ENCODE measurements around the gene NFYC.

The NFYC gene

DNA sequence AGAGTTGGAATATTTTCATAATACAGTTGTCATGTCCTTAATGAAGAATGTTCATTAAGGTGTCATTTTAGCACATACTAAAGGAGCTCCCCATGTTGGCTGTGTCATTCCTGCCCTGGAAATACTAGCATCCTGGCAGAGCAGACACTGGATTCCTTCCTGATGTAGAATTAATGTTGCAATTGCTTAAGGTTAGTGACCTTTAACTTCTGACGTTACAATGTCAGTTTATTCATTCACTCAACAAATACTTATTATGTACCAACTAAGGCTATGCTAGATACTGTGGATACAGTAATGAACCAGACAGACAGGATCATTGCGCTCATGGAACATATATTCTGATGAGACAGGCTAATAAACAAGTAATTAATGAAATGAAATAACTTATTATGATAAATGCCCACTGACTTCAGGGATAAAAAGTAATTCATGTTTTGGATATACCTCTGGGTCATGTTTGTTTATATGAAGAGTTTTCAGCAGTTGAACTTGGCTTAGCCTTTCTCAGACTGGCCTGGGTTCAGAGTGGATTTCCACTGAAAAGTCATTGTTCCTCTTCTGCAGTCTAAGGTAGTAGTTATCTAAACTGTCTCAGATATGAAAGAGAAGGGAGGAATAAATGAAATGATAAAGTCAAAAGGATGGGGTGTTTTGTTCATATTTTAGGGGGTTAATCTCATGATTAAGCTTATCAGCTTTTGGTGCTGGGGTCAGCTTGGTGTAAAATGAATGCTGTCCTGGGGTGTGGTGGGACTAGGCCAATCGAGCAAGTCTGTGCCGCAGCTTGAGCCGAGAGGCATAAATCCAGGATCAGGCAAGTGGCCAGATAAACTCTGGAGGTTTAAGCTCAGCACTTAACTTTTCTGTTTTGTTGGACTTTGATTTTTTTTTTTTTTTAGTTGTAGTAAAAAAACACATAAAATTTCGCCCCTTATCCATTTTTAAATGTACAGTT, 48.8 kb downstream of the NFYC start:
- no peak for DNase-seq

DNA sequence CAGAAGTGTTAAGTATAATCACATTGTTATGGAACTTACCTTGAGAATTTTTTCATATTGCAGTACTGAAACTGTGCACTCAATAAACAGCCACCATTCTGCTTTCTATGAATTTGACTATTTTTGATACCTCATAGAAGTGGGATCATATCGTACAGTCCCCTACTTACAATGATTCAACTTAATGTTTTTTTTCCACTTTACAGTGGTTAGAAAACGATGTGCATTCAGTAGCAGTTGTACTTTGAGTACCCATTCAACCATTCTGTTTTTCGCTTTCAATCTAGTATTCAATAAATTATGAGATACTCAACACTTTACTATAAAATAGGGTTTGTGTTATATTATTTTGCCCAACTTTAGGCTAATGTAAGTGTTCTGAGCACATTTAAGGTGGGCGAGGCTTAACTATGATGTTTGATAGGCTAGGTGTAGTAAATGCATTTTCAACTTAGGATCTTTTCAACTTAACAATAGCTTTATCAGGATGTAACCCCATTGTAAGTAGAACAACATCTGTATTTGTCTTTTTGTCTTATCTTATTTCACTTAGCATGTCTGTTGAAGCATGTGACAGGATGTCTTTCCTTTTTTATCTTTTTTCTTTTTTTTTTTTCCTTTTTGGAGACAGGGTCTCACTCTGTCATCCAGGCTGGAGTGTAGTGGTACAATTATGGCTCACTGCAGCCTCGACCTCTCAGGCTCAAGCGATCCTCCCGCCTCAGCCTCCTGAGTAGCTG, 49.7 kb downstream of the NFYC start:
- no peak for DNase-seq

DNA sequence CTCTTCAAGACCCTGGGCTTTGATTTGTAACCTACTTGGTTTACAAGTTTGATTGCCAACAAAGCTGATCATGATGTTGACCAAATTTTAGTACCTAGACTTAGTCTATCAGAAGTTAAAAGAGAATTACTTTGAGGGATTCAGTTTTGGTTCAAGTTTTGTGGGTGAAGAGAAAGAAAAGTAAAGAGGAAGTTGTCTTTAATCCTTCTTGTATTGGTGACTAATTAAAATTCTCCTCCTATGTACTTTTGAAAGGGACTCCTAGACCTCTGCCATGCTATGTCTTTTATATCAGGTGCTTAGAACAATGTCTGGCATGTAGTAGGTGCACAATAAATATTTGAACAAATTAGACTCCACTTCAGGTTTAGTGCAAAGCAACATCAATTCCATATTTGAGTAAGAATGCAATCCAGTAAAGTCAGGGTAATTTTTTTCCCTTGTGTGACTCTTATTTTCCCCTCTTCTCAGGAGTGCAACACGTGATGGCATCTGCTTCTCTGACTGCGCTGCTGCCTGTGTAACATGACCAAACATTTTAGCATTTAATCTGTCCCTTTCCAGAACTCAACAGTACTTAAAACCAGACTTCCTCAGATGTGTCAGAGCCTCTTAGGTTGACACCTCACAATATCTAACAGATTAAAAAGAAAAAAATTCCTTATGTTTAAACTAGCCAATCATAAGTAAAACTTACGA, 51.0 kb downstream of the NFYC start:
- DNase-seq: no peak

DNA sequence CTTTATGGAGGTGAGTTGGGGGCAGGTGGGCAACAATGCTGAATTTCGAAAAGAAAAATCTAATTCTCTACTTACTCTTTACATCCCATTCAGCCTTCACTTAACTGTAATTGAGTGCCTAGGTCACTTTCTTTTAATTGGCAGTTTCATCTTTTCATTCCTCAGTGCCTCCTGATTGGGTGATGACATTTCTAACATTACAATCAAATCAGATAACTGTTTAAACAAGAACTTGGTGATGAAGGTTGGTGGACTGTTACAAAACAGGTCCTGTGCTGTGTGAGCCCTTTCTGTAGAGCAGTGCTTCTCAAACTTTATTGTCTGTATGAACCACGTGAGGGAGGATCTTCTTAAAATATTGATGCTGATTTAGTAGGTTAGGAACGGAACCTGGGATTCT, 51.9 kb downstream of the NFYC start:
- no peak for DNase-seq

DNA sequence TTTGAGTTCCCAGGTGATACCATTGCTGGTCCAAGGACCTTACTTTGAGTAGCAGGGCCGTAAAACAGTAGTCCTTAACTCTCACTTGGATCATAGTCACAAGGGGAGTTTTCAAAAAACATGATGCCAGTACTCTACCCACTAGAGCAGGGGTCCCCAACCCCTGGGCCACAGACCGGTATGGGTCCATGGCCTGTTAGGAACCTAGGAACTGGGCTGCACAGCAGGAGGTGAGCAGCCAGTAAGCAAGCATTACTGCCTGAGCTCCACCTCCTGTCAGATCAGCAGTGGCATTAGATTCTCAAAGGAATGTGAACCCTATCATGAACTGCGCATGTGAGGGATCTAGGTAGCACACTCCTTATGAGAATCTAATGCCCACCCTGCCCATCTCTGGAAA, 52.4 kb downstream of the NFYC start:
- no peak for DNase-seq

GRCh38 chr1:40745176-40745575, 53.7 kb downstream of the NFYC start:
- no peak for DNase-seq

DNA sequence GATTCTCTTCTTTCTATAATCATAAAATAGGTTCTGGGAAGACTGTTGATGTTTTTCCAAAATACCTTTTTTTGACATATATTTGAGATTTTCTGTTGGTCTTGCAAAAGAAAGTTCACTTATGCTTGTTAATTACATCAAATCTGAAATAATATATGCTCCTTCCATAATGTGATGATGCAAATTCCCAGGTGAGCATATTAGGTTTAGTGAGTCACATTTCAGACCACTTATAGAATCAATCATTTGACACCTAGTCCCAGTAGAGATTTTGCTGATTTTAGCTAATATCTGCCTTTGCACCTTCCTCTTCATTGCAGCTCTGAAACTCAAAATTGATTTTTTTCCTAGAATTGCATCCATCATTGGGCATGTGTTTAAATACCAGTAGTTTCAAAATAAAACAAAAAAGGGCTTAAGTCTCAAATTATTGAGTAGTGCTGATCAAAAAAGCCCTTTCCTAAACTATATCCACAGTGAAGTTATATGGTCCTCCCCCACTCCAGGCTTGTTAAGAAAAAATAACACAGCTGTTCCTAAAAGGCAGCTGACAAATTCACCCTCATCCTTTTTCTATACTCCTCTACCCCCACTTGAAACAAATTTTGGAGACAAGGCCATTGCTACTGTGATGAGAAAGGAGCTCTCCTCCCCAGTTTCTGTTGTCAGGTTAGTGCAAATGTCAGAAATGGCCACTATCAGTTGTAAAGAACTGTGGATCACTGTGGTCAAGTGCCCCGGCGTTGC, 55.0 kb downstream of the NFYC start:
- no peak for DNase-seq

- DNase-seq: no peak
Measured at GRCh38 chr1:40748841-40749718, 57.6 kb downstream of the NFYC start.

- DNase-seq: no peak
Measured at GRCh38 chr1:40749817-40750216, 58.3 kb downstream of the NFYC start.

DNA sequence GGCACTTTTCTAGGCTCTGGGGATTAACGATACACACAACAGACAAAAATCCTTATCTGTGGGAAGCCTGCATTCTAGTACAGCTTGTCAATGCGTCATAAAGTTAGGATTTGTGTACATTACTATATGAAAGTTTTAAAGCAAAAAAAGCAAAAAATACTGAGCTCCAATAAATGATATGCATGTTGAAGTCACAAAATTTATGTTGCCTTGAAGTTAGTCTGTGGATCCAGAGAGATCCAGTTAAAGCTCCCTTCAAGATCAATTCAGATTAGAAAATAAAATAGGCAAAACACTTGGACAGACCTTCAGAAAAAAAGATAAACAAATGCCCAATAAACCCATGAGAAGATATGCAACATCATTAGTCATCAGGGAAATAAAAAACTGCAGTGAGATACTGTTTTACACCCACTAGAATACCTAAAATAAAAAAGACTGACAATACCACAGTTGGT, 59.0 kb downstream of the NFYC start:
- no peak for DNase-seq

DNA sequence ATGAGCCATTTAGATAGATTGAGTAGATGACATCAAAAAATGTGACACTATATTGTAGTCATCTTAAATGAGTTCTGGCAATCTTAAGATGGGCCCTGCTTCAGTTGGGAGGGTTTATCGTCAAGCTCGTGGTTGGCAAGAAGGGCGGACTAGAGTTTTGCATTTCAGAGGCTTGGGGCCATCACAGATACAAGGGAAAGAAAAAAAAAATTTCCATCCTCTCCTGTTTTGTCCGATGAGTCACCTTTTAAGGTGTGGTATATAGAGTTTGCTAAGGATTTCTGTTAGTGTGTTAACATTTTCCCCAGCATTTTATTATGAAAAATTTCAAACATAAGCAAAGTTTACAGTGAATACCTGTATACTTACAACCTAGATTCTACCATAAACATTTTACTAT, 60.3 kb downstream of the NFYC start:
- DNase-seq: no peak

DNA sequence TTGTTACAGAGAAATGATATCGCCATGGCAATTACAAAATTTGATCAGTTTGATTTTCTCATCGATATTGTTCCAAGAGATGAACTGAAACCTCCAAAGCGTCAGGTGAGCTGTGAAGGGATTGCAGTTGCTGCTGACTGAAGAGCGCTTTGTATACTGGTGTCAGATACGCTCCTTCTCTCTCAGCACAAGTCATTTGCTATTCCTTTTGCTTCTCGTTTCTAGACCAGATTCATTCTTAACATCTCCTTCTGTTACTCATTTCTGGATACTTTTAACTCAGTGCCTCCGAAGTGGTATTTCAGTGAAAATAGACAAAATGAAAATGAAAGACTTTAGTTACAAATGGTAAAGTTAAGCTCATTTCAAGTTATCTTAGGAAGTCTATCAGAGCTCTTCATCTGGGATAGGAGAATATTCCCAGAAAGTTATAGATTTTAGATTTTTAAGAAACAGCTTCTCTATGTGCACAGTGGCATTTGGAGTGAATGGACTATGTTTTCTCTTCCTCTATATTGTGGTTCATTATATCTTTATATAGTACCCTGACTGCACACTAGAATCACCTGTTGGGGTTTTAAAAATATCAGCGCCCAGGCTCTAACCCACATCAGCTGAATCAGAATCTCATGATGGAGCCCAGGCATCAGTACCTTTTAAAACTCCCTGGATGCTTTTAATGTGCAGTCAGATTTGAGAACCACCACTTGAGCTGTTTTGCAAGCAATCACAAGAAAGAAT, 61.8 kb downstream of the NFYC start:
- DNase-seq: no peak

GRCh38 chr1:40754201-40754600, 62.7 kb downstream of the NFYC start:
- DNase-seq: no peak

DNA sequence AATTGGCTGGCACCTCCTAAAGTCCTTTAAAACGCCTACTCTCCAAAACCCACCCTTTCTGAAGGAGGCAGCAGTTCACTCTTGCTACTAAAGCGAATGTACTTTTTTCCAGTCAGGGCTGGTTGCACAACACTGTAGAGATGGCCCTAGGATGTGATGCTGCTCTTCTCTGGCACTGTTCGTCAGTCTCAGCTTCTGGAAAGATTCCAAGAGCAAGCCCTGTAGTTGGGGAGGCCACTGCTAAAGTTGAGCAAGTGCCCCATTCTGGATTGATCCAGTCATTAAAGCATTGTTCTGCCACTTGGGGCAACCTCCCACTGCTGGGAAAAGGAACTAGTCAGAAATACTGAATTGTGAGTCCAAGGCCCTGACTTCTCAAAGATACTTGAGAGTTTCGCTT, 63.6 kb downstream of the NFYC start:
- DNase-seq: no peak

- DNase-seq: no peak
Measured at GRCh38 chr1:40756523-40756922, 65.0 kb downstream of the NFYC start.

DNA sequence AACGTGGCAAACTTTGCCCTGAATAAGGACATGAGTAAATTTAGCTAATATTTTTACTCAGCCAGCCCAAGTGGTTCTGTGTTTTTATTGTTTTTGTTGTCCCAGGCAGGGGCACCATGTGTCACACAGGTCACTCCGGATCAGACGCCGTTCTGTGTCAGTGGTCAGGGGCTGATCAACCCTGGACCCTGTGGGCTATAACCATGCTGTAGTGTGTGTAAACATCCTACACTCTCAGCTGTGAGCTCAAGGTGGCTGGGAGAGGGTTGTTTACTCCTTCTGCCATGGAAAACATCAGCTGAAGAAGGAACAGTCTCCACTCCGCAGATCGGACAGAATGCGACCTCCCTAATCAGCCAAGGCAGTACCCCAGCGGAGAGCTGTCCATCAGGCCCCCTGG, 65.6 kb downstream of the NFYC start:
- no peak for DNase-seq

DNA sequence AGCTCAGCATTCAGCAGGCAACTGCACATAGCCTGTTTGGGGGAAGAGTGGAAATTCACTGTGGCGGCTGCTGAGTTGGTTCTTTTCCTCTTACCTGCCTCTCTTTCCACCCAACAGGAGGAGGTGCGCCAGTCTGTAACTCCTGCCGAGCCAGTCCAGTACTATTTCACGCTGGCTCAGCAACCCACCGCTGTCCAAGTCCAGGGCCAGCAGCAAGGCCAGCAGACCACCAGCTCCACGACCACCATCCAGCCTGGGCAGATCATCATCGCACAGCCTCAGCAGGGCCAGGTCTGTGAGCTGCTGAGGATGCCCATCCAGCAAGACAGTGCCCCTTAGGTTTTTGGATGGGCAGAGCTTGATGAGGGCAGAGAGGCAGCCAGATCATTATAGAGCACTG, 66.5 kb downstream of the NFYC start:
- no peak for DNase-seq

DNA sequence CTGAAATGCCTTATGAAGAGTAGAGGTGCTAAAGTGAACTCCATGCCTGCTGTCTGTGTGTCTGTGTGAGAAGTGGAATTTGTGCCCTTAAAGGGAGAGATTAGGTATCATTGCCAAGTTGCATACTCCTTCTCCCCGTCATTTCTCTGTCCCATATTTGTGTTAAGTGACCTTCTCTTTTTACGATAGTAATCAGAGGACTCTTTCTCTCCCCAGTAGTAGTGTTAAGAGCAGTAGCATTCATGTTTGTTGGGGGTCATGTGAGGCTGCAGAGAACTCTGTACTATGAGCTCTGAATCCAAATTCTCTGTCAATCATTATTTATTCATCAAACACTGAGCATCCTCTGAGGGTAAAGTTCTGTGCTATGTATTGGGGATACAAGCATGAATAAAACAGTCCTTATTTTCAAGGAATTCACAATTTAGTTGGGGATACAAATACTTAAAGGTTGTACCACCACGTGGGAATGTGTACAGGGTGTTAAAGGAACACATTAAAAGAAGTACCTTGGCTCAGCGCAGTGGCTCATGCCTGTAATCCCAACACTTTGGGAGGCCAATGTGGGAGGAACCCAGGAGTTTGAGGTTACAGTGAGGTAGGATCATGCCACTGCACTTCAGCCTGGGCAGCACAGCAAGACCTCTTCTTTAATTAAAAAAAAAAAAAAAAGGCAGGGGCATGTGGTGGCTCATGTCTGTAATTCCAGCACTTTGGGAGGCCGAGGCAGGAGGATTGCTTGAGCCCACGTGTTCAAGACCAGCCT, 67.3 kb downstream of the NFYC start:
- DNase-seq: no peak

DNA sequence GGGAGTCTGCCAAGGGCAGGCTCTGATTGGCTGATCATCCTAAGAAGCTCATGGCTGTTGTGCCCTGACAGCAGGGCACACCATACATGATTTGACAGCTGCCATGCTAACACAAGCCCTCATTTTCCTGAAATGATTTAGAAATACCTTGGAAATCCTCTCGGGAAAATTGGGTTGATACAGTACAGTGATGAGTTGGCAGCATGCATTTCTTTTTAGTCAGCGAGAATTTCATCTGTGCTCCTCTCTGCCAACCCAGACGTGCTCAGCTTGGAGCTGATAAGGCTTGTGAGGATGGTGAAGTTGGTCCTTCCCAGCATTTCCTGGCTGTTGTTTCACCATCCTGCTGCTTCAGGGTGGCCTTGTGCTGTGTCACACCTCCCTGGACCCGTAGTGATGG, 69.5 kb downstream of the NFYC start:
- no peak for DNase-seq
